Uterus (tissue), 4 donors: ENCODE results near the gene ARAP1. TPM values are rescaled to one million over a fixed set of nuclear protein-coding genes. Genes with fewer than 3 reads are reported as not detected.

Experiments
- DNase-seq, 2 donors: peaks; one replicate each; pipeline ENCODE4 v3.0.0-alpha.2; 2019 to 2020
- H3K27ac ChIP-seq, 2 donors: fragments of 200-600 bp; sonication (generic); 1 replicate in 1 of 2; 2 replicates in 1 of 2; pipeline ENCODE4 v1.5.1; 2016 to 2018
- H3K27me3 ChIP-seq, 2 donors: fragments of 200-600 bp; sonication (generic); one replicate each; pipeline ENCODE4 v1.5.1; 2018 to 2019; ENCODE audit warnings: control low read depth in 1 of 2
- H3K36me3 ChIP-seq, 2 donors: fragments of 200-600 bp; sonication (generic); one replicate each; pipeline ENCODE4 v1.5.1; 2019; ENCODE audit warnings: control low read depth in 1 of 2
- H3K4me1 ChIP-seq, 2 donors: fragments of 200-600 bp; sonication (generic); one replicate each; pipeline ENCODE4 v1.5.1; 2018 to 2019; ENCODE audit warnings: control low read depth in 1 of 2
- H3K4me3 ChIP-seq, 2 donors: fragments of 200-600 bp; sonication (generic); 1 replicate in 1 of 2; 2 replicates in 1 of 2; pipeline ENCODE4 v1.5.1; 2018 to 2019; ENCODE audit warnings: mild to moderate bottlenecking in 1 of 2
- H3K9me3 ChIP-seq, 2 donors: fragments of 200-600 bp; sonication (generic); one replicate each; pipeline ENCODE4 v1.5.1; 2019; ENCODE audit warnings: control low read depth in 1 of 2
- CTCF ChIP-seq, 4 experiments: fragments of 200-600 bp in 2 of 4; fragments of 450-650 bp in 2 of 4; sonication (generic) in 2 of 4; IDR thresholded peaks; one replicate each; pipeline ENCODE4 v1.5.1; 2016 to 2019; ENCODE audit warnings: antibody characterized with exemption in 4 of 4, mild to moderate bottlenecking in 2 of 4, moderate library complexity in 1 of 4
- POLR2A ChIP-seq, 2 donors: fragments of 450-650 bp; IDR thresholded peaks; one replicate each; pipeline ENCODE4 v1.6.1; 2016; ENCODE audit warnings: antibody characterized with exemption in 2 of 2, mild to moderate bottlenecking in 1 of 2, moderate library complexity in 1 of 2
- intact Hi-C: fragments of 100-400 bp; cut with DNase I; formaldehyde crosslinking; loops from one replicate; pipeline ENCODE4 v1.15.1; 2023; ENCODE audit warnings: low total_unique reads
- total RNA-seq, 4 donors: library from RNA; depleted of rRNA in 3 of 4; stranded (reverse); fragments of >200 nt in 3 of 4; gene quantifications; one replicate each; pipeline versions ENCODE4 v1.1.0 to v1.2.4, GENCODE V29; 2014 to 2023
- donor health status: DM: yes; HTN: yes; CAD: no.

The ARAP1 gene
- total RNA-seq, 4 donors from 2014 or later, result 21.3 to 222 (median 70.4) TPM

- no peaks in the 10 kb centered on the region for H3K4me1 ChIP-seq
- no peaks in the 10 kb centered on the region for H3K27me3 ChIP-seq
- intact Hi-C loops, result no loop called here
- no peak for DNase-seq
- no peak overlapping the region for H3K4me3 ChIP-seq
- no peak overlapping the region for H3K27ac ChIP-seq
- no peaks in the 10 kb centered on the region for H3K9me3 ChIP-seq
- TF ChIP-seq CTCF (IDR thresholded peaks at IDR 0.05) (no peak), POLR2A (IDR thresholded peaks at IDR 0.05) (no peak)
- no peaks in the 10 kb centered on the region for H3K36me3 ChIP-seq
These were observed 15.2 kb upstream of the ARAP1 start for GRCh38 chr11:72767203-72768062.

DNA sequence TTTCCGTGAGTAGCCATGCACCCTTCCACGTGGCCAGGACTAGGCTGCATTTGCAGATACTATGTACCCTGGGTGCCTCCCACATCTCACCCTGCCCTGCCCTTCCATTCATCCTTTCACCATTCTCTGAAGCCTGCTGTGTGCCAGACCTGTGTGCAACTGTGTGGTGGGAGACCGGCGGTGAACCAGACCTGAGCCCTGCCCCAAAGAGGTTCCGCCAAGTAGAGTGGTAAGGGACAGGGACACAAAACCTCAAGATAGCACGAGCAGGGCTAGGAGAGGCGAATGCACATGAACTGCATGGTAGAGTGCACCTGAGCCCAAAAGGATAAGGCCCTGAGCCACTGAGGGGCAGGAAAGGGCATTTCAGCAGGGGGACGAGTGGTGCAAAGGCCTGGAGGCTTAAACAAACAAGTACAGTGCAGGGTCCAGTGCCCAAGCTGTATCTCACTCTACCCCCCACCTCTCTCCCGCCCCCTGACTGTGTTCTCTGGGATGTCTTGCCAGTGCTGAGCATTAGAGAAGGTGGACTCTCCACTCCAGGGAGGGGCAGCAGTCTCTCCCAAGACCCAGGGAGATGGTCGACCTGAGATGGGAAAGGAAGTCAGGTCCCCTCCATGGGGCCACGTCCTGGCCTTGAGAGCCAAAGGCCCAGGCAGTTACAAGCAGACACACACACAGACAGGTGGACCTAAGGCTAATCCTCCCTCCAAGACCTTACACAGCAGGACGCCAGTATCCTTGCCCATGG, 14.1 kb upstream of the ARAP1 start:
- TF ChIP-seq POLR2A (IDR thresholded peaks at IDR 0.05) (no peak), CTCF (IDR thresholded peaks at IDR 0.05) (no peak)
- Histone ChIP-seq H3K36me3 (no peaks in the 10 kb centered on the region), H3K4me3 (no peak overlapping the region), H3K4me1 (no peaks in the 10 kb centered on the region), H3K27me3 (no peaks in the 10 kb centered on the region), H3K9me3 (no peaks in the 10 kb centered on the region), H3K27ac (no peak overlapping the region)
- no peak for DNase-seq
- intact Hi-C loops, result no loop called here

- Histone ChIP-seq H3K4me3 (no peak overlapping the region), H3K4me1 (peaks cover 0 to 3% of the 10 kb centered on the region in 2 donors), H3K36me3 (no peaks in the 10 kb centered on the region), H3K27me3 (no peaks in the 10 kb centered on the region), H3K9me3 (no peaks in the 10 kb centered on the region), H3K27ac (no peak overlapping the region)
- no peak for DNase-seq
- intact Hi-C loops, result no loop called here
- no peak for TF ChIP-seq CTCF (IDR thresholded peaks at IDR 0.05)
- TF ChIP-seq POLR2A (IDR thresholded peaks at IDR 0.05), result no peak
These were observed 12.3 kb upstream of the ARAP1 start for GRCh38 chr11:72764503-72764902.

DNA sequence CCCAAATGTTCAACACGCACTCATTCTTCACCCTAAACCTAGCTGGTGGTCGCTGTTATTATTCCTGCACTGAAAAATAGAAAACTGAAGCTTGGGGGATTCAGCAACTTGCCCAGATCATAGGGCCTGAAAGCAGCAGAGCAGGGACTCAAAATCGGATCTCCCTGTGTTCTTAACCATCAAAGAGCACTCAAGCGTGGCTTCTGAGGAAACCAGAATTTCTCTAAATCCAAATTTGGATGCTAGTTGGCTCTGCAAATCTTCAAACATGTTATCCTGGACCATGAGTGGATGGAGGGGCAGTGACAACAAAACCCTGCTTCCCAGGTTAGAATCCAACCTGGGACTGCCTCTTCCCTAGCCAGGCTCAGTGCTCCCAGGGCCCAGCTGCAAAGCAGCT, 11.6 kb upstream of the ARAP1 start:
- intact Hi-C loops, result no loop called here
- peaks cover 0 to 8% of the 10 kb centered on the region in 2 donors for H3K4me1 ChIP-seq
- no peak for DNase-seq
- no peak overlapping the region for H3K4me3 ChIP-seq
- no peaks in the 10 kb centered on the region for H3K9me3 ChIP-seq
- H3K27ac ChIP-seq, result no peak overlapping the region
- no peak for TF ChIP-seq POLR2A (IDR thresholded peaks at IDR 0.05)
- no peak for TF ChIP-seq CTCF (IDR thresholded peaks at IDR 0.05)
- H3K27me3 ChIP-seq, result no peaks in the 10 kb centered on the region
- H3K36me3 ChIP-seq, result no peaks in the 10 kb centered on the region
